ENCODE results near the gene CDCA3. TPM values are rescaled to one million over a fixed set of nuclear protein-coding genes. Genes with fewer than 3 reads are reported as not detected.
A peak's percentile ranks its signal among the peaks of the same experiment; 100 is the strongest.

CDCA3 gene
- total RNA-seq, 4 donors from 2014 or later, result 0.47 to 1.6 (median 1.1) TPM

DNA sequence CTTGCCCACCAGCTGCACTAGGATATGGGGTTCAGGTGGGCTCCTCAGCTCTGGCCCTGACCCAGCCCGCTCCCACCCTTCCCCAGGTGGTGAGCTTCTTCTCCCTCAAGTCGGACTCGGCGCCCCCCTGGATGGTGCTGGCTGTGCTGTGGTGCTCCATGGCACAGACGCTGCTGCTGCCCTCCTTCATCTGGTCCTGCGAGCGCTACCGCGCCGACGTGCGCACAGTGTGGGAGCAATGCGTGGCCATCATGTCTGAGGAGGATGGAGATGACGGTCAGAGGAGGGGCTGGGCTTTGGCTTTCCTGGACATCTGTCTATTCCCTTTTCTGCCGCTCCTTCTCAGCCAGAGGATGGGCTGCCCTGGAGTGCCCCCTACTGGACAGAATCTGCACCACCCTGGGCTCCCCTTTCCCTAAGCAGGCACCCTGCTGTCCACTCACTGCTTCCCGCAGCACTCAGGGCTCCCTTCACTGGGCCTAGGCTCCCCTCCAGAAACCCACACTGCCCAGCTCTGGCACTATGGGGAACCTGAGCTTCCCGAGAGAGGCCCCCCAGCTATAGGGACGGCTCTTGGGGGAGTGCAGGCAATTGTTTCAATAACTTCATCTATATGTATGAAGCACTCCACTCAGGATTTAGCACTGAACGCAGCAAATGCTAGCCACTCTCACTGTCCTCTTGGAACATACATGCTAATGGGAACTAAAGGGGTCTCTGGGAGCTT lies 25.5 kb downstream of the CDCA3 start:
- TF ChIP-seq, protein P1, sequence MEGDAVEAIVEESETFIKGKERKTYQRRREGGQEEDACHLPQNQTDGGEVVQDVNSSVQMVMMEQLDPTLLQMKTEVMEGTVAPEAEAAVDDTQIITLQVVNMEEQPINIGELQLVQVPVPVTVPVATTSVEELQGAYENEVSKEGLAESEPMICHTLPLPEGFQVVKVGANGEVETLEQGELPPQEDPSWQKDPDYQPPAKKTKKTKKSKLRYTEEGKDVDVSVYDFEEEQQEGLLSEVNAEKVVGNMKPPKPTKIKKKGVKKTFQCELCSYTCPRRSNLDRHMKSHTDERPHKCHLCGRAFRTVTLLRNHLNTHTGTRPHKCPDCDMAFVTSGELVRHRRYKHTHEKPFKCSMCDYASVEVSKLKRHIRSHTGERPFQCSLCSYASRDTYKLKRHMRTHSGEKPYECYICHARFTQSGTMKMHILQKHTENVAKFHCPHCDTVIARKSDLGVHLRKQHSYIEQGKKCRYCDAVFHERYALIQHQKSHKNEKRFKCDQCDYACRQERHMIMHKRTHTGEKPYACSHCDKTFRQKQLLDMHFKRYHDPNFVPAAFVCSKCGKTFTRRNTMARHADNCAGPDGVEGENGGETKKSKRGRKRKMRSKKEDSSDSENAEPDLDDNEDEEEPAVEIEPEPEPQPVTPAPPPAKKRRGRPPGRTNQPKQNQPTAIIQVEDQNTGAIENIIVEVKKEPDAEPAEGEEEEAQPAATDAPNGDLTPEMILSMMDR (IDR thresholded peaks at IDR 0.05), result peak in 2 of 3 donors; percentile 62 to 82
- peak; percentile 63 for ATAC-seq (ENCODE audit: low FRiP score)
- peak; percentile 76 for DNase-seq (ENCODE audit: low spot score)

DNA sequence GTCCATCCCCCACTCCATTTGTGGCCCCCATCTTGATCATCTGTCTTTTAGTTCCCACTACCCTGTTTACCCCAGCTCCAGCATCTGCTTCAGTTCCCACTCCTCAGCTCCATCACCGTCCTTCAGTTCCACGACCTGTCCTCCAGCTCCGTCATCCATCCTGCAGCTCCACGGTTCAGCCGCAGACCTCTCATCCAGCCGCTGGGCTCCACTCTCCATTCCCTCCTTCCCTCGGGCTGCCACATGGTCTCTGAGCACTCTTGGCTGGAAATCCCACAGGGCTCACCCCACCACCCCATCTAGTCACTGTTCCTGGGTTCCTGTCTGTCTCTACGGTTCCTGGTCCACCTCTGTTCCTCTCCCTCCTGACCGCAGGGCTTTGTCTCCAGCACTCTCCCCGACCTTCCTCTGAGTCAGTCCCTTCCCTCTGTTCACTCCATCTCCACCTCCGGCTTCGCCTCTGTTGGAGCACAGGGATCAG lies 26.1 kb downstream of the CDCA3 start:
- ATAC-seq (ENCODE audit: low FRiP score), result no peak
- TF ChIP-seq, protein P1 (IDR thresholded peaks at IDR 0.05), result no peak
- DNase-seq (ENCODE audit: low spot score), result no peak

DNA sequence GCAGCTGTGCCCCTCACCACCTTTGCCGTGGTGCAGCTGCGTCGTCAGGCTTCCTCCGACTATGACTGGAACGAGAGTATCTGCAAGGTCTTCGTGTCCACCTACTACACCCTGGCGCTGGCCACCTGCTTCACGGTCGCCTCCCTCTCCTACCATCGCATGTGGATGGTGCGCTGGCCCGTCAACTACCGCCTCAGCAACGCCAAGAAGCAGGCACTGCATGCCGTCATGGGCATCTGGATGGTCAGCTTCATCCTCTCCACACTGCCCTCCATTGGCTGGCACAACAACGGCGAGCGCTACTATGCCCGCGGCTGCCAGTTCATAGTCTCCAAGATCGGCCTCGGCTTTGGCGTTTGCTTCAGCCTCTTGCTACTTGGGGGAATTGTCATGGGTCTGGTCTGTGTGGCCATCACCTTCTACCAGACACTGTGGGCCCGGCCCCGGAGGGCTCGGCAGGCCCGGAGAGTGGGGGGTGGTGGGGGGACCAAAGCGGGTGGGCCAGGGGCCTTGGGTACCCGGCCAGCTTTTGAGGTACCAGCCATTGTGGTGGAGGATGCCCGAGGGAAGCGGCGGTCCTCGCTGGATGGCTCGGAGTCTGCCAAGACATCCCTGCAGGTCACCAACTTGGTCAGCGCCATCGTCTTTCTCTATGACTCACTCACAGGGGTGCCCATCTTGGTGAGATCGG lies 26.9 kb downstream of the CDCA3 start:
- ATAC-seq (ENCODE audit: low FRiP score), result no peak
- DNase-seq (ENCODE audit: low spot score), result no peak
- TF ChIP-seq, protein P1 (IDR thresholded peaks at IDR 0.05), result no peak

DNA sequence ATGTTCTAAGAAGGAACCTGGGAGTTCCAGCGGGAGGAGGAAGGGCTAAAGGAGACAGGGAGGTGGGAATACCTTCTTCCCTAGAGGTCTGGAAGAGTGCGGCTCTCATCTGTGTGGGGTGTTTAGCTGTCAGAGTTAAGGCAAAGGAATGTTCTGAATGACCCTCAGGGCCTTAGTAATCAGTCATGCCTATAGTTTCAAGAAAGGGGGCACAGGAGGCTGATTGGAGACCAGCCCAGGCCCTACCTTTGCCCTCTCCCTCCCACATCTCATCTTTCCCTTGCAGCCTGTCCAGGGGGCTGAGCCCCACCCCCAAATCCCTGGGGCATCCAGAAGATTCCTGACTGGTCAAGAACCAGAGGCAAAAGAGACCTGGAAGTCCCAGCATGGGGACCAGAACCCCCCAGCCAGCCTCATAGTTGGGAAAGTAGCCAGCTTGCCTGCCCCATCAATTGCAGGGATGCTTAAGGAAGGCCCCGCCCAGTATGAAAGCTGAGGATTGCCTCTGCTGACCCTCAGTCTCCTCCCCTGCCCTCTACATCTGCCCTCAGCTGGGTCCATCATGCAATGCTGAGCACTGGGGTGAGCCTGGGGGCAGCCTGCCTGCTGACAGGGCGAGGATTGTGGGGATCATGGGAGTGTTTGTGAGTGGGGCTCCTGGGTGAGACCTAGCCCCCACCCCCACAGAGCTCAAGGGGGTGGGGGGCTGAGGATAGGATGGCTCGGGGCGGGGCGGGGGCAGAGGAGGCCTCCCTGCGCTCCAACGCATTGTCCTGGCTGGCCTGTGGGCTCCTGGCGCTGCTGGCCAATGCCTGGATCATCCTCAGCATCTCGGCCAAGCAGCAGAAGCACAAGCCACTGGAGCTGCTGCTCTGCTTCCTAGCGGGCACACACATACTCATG lies 27.7 kb downstream of the CDCA3 start:
- ATAC-seq (ENCODE audit: low FRiP score), result no peak
- DNase-seq (ENCODE audit: low spot score), result no peak
- TF ChIP-seq, protein P1 (IDR thresholded peaks at IDR 0.05), result no peak

DNA sequence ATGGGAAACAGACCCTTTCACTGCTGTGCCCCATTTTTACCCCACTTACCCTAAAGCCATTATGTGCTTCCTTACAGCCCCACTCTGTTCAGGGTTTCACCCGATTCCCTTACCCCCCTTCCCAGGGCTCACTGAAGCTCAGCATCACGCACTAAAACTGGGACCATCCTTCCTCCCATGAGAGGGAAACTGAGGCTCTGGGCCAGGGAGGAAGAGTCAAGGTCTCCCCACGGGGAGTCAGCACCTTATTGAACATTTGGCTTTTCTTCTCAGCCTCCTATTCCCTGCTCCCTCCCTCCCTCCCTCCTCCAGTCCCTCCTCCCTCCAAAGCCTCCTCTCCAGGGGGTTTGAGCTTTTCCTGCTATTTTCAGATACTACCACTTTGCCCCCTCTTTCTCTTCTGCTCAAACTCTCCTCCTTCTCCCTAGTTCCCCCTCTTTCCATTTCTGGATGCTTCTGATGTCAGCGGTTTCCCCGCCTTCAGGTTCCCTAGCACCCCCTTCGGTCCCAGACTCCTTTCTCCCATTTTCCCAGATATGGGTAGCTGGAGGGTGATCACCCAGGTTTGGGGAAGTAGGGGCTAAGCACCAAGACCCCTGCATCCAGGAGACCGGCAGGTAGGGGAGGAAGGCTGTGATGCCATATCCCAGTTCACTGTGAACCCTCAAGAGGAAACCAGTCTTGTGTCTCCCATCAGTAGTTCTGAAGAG lies 28.5 kb downstream of the CDCA3 start:
- ATAC-seq (ENCODE audit: low FRiP score) (no peak), DNase-seq (ENCODE audit: low spot score) (no peak)
- TF ChIP-seq, protein P1 (IDR thresholded peaks at IDR 0.05), result no peak

Measured in omental fat pad (tissue), 4 donors.